ENCODE measurements around the gene FASN. TPM values are rescaled to one million over a fixed set of nuclear protein-coding genes. Genes with fewer than 3 reads are reported as not detected.

Gene FASN
- total and polyA plus RNA-seq, 8 donors, result 22.8 to 268 (median 81.6) TPM

DNA sequence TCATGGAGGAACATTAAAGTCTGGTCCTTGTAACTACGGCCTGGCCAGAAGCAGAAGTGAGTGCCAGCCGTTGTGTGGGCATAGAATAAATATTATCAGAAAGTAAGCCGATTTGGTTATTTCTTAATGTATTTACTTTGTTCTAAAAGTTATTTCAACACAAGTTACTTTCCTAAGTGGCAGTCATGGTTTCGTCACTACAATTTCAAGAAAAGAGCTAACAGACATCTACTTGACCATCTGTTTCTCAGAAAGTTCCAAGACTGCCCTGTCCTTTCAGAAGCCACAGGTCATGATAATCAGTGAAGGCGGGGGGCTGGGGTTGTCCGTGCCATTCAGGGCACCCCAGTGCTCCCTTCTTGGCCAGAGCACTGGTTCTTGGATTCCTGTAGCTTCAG is 14.9 kb upstream of the FASN start:
- H3K36me3 ChIP-seq, result peaks cover 2 to 34% (median 30%) of the 10 kb centered on the region in 4 donors
- 52 to 67% (median 61%) methylated on average over 6 of the region's 6 CpGs for WGBS, 5 donors
- H3K9me3 ChIP-seq, result no peaks in the 10 kb centered on the region
- DNase-seq, result peak in 1 of 2 donors; percentile 6
- H3K4me3 ChIP-seq, result no peak overlapping the region
- peak overlapping the region; percentile 42 to 76 (median 48) for H3K27ac ChIP-seq
- TF ChIP-seq POLR2AphosphoS5 (IDR thresholded peaks at IDR 0.05), result no peak
- TF ChIP-seq, protein P1, sequence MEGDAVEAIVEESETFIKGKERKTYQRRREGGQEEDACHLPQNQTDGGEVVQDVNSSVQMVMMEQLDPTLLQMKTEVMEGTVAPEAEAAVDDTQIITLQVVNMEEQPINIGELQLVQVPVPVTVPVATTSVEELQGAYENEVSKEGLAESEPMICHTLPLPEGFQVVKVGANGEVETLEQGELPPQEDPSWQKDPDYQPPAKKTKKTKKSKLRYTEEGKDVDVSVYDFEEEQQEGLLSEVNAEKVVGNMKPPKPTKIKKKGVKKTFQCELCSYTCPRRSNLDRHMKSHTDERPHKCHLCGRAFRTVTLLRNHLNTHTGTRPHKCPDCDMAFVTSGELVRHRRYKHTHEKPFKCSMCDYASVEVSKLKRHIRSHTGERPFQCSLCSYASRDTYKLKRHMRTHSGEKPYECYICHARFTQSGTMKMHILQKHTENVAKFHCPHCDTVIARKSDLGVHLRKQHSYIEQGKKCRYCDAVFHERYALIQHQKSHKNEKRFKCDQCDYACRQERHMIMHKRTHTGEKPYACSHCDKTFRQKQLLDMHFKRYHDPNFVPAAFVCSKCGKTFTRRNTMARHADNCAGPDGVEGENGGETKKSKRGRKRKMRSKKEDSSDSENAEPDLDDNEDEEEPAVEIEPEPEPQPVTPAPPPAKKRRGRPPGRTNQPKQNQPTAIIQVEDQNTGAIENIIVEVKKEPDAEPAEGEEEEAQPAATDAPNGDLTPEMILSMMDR (IDR thresholded peaks at IDR 0.05), result no peak
- TF ChIP-seq POLR2A (IDR thresholded peaks at IDR 0.05), result no peak
- no peak for TF ChIP-seq EP300 (IDR thresholded peaks at IDR 0.05)
- H3K4me1 ChIP-seq, result peaks cover 0 to 8% (median 5%) of the 10 kb centered on the region in 4 donors
- H3K27me3 ChIP-seq, result no peaks in the 10 kb centered on the region
- intact Hi-C loops (cut with DNase I; ENCODE audit: low total_unique reads), result no loop called here

DNA sequence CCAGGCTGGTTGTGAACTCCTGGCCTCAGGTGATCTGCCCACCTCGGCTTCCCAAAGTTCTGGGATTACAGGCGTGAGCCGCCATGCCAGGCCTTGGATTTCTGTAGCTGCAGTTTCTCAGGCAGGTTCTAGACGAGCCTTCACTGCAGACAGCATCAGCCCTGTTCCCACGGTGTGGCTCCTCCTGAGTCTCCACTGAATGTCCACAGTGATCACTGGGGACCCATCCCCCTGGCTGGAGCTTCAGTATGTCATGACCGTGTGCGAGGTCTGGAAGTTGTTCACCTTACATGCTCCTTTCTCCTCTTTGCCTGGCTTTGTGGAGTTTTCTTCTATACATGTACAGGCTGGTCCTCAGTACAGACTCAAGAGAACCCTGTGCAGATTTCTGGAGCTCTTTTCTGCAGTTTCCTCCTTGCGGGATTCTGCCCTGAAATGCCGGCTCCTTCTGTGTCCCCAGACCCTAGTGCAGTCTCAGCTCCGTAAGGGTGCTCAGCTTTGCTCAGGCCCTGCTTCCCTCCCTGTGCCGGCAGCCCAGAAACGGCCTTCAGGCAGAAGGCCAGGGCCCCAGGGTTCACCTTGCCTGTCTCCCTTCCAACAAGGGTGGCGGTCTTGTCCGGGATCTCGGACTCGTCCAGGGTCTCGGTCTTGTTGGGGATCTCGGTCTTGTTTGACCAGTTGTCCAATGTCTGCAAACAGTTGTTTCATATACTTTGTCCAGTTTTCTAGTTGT is 14.3 kb upstream of the FASN start:
- TF ChIP-seq EP300 (IDR thresholded peaks at IDR 0.05), result no peak
- no peak for TF ChIP-seq POLR2A (IDR thresholded peaks at IDR 0.05)
- TF ChIP-seq, protein P1 (IDR thresholded peaks at IDR 0.05), result no peak
- TF ChIP-seq POLR2AphosphoS5 (IDR thresholded peaks at IDR 0.05), result no peak
- H3K9me3 ChIP-seq, result no peaks in the 10 kb centered on the region
- peak overlapping the region; percentile 22 to 76 (median 42) for H3K27ac ChIP-seq
- WGBS, 5 donors, result 68 to 81% (median 72%) methylated on average over 18 of the region's 18 CpGs
- peaks cover 6 to 12% (median 9%) of the 10 kb centered on the region in 4 donors for H3K4me1 ChIP-seq
- no peak for DNase-seq
- peaks cover 2 to 34% (median 29%) of the 10 kb centered on the region in 4 donors for H3K36me3 ChIP-seq
- H3K4me3 ChIP-seq, result no peak overlapping the region
- no peaks in the 10 kb centered on the region for H3K27me3 ChIP-seq
- intact Hi-C loops (cut with DNase I; ENCODE audit: low total_unique reads), result no loop called here

DNA sequence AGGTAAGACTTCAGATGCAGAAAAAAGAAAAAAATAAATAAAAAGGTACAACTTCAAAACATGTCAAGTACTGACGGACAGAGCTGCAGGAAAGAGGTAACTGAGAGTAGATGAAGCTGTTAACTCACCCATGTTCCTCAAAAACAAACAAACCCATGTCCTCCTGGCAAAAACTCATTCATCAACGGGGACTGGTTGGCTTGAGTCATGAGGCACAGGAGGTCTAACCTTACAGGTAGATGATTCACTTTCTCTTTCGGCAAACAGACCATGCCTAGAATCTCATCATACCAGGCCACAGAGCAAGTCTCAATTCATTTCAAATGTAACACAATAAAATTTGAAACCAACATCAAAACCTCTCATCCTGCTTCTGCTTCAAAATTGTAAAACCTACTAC is 12.3 kb upstream of the FASN start:
- peak in 1 of 2 donors; percentile 69 for DNase-seq
- TF ChIP-seq POLR2AphosphoS5 (IDR thresholded peaks at IDR 0.05) (peak in 1 of 3 donors; percentile 53), POLR2A (IDR thresholded peaks at IDR 0.05) (no peak)
- Histone ChIP-seq H3K4me1 (peaks cover 26 to 32% (median 29%) of the 10 kb centered on the region in 4 donors), H3K9me3 (no peaks in the 10 kb centered on the region), H3K4me3 (no peak overlapping the region), H3K27me3 (no peaks in the 10 kb centered on the region), H3K27ac (peak overlapping the region in 2 of 5 donors; percentile 15 to 48), H3K36me3 (peaks cover 2 to 34% (median 28%) of the 10 kb centered on the region in 4 donors)
- 31 to 56% (median 37%) methylated on average over 3 of the region's 3 CpGs for WGBS, 5 donors
- intact Hi-C loops (cut with DNase I; ENCODE audit: low total_unique reads), result no loop called here

DNA sequence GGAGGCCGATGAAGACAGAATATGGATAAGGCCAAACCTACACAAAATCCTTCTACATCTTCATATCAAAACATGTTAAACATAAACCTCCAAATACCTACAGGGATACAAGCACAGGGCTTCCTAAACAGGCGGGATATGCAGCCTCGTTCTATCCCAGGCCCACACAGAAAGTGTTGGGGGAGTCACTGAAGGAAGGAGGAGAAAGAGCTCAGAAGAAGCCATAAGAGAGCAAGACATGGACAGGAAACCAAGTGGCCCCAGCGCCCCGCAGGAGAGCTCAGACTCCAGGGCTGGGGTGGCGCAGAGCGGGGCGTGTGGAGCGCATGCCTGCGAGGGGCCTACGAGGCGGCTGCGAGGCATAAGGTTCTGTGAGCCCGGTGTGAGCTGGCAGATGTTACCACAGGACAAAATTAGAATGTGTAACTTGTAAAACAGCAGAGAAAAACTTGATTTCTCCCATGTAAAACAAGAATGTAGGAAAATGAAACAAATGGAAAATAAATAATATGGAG is 11.0 kb upstream of the FASN start:
- H3K36me3 ChIP-seq, result peaks cover 2 to 29% (median 22%) of the 10 kb centered on the region in 4 donors
- DNase-seq, result no peak
- 92 to 95% (median 95%) methylated on average over 14 of the region's 14 CpGs for WGBS, 5 donors
- no peaks in the 10 kb centered on the region for H3K9me3 ChIP-seq
- no peak overlapping the region for H3K4me3 ChIP-seq
- no peak overlapping the region for H3K27ac ChIP-seq
- TF ChIP-seq, protein P1 (IDR thresholded peaks at IDR 0.05), result no peak
- TF ChIP-seq EP300 (IDR thresholded peaks at IDR 0.05) (no peak), POLR2AphosphoS5 (IDR thresholded peaks at IDR 0.05) (no peak), POLR2A (IDR thresholded peaks at IDR 0.05) (no peak)
- H3K4me1 ChIP-seq, result peaks cover 39 to 45% (median 42%) of the 10 kb centered on the region in 4 donors
- intact Hi-C loops (cut with DNase I; ENCODE audit: low total_unique reads), result no loop called here
- H3K27me3 ChIP-seq, result no peaks in the 10 kb centered on the region
